GM18873 (cell line): ENCODE measurements around the gene VEGFB.

Source experiments
- ATAC-seq: cut with Tn5 transposase; IDR thresholded peaks from one replicate; pipeline ENCODE4 v1.9.1; 2021; ENCODE audit warnings: mild to moderate bottlenecking, moderate library complexity, moderate number of reproducible peaks; ENCODE audit not compliant: unreplicated experiment, low FRiP score

Gene VEGFB

DNA sequence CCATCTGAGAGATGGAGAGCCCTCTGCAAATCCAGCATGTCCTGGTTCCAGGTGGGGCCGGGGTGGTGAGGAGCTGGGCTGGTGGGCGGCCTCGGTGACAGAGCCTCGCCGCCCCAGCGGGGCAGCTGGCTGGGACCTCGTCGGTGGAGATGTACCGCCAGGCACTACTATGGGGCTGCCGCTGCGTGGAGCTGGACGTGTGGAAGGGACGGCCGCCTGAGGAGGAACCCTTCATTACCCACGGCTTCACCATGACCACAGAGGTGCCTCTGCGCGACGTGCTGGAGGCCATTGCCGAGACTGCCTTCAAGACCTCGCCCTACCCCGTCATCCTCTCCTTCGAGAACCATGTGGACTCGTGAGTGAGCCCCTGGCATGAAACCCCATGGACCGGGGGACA, 24.0 kb downstream of the VEGFB start:
- no peak for ATAC-seq

DNA sequence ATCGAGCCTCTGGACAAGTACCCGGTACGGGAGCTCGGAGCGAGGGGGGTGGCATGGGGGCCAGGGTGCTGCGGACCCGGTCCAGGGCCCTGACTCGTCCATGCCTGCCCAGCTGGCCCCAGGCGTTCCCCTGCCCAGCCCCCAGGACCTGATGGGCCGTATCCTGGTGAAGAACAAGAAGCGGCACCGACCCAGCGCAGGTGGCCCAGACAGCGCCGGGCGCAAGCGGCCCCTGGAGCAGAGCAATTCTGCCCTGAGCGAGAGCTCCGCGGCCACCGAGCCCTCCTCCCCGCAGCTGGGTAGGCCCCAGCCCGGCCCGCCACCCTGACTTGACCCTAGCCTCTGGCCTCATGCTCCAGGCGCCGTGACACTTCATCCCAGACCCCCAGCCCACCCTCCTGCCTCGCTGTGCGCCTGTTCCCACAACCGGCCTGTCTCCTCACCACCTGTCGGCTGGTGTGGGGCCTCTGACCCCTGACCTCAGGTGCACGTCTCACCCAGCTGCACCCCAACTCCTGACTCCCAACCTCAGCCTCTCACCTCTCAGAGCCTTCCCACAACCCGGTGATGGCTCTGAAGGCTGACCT, 24.7 kb downstream of the VEGFB start:
- ATAC-seq: no peak

DNA sequence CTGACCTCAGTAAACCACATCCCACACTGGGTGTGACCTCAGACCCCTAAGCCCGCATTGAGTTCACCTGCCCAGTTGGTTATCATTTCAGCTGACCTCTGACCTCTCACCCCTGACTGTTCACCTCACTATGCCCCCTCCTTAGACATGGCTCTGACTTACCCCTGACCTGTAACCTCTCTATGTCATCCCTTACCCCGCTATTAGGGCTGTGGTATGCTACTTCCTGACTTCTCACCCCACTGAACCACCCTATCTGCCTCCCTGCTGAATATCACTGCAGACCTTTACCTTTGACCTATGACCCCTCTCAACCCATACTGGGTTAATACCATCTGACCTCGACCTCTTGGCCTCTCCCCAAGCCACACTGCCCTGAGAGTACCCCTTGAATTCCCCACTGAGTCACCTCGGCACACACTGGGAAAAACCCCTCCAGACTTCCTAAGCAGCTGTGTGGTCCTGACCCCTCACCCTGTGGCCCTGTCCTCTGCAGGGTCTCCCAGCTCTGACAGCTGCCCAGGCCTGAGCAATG, 25.2 kb downstream of the VEGFB start:
- no peak for ATAC-seq

DNA sequence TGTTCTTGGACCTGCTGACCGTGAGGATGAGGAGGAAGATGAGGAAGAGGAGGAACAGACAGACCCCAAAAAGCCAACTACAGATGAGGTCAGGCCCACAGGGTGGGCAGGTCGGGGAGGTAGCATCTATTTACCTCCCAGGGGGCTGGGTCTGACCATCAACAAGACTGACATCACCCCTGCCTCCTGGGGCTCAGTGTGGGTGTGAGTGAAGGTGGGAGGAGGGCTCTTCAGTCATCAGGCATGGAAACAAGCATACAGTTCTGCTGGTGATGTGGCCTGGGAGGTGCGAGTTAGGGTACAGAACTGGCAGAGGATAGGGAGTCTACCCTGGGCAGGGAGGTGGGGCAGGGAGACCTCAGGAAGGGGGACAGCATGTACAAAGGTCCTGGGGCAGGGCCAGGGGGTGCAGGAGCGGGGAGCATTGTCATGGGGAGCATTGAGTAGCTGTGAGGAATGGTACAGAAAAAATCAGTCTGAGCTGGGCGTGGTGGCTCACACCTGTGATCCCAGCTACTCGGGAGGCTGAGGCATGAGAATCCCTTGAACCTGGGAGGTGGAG, 25.8 kb downstream of the VEGFB start:
- ATAC-seq: no peak

DNA sequence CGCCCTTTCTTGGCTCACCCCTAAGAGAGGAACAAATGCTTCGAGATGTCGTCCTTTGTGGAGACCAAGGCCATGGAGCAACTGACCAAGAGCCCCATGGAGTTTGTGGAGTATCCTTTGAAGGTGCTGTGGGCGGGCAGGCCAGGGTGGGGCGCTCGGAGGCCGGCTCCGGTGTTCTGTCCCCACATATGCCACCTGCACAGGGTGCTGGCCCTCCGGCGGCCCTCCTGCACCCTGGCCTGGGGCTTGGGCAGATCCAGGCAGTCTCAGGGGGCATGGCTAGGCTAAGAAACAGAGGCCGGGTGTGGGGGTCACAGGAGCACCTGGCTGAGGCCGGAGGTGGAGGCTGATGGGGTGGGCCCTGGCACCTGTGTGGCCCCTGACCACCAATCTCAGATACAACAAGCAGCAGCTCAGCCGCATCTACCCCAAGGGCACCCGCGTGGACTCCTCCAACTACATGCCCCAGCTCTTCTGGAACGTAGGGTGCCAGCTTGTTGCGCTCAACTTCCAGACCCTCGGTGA, 27.2 kb downstream of the VEGFB start:
- no peak for ATAC-seq

DNA sequence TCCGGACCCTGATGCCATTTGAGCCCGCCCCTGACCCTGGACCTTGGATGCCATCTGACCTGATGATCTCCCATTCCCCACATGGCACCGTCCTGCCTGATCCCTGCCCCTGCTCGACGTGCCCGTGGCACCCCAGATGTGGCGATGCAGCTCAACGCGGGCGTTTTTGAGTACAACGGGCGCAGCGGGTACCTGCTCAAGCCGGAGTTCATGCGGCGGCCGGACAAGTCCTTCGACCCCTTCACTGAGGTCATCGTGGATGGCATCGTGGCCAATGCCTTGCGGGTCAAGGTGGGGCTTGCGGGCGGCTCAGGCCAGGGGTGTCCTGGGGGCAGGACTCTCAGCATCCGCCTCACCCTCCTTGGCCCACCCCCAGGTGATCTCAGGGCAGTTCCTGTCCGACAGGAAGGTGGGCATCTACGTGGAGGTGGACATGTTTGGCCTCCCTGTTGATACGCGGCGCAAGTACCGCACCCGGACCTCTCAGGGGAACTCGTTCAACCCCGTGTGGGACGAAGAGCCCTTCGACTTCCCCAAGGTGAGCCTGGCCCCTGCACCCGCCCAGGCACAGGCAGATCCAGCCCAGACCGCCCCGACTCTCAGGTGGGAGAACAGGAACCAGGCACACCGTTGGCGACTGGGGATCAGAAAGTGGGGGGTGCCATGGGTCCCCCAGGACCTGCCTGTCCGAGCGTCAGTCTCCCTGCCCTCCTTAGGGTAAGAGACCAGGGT, 28.1 kb downstream of the VEGFB start:
- no peak for ATAC-seq

DNA sequence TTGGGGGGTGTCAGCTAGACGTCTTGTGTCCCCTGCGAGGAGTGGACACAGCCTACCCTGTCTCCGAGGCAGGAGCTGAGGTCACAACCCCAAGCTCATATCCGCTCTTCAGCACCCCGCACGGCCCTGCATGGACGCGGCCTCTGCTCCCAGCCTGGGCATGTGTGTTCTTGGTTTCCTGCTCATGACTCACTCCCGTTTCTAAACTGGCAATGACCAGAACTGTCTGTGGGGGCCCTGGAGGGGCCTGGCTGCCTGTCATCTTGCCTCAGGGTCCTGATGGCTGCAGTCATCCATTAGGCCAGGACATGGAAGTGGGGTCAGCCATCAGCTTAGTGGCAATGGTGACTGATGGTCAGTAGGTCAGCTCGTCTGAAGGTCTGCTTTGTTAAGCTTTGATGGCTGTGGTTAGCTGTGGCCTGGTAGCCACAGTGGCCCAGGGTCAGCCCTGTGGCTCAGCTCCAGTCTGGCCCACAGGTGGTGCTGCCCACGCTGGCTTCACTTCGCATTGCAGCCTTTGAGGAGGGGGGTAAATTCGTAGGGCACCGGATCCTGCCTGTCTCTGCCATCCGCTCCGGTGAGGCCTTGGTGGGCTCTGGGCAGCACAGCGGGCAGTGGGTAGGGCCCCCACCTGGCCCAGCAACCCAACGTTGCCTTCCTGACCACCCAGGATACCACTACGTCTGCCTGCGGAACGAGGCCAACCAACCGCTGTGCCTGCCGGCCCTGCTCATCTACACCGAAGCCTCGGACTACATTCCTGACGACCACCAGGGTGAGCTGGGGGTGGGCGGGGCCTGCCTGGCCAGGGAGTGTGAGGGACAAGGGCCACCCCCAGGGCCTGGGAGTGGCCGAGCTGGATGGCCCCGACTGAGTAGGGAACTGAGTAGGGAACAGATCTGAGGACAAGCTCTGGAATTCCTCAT, 28.9 kb downstream of the VEGFB start:
- no peak for ATAC-seq

DNA sequence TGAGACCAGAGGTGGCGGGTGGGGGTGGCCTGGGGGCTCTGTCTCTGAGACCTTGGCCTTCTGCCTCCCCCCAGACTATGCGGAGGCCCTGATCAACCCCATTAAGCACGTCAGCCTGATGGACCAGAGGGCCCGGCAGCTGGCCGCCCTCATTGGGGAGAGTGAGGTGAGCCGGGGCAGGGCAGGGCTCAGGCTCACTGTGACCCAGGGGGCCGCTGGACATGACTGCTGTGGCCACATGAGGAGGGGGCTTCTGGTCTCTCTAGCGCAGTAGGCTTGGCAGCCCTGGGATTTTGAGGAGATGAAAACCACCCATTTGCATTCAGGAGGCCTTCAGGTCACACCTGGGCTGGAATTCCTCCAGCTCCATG, 29.5 kb downstream of the VEGFB start:
- no peak for ATAC-seq

DNA sequence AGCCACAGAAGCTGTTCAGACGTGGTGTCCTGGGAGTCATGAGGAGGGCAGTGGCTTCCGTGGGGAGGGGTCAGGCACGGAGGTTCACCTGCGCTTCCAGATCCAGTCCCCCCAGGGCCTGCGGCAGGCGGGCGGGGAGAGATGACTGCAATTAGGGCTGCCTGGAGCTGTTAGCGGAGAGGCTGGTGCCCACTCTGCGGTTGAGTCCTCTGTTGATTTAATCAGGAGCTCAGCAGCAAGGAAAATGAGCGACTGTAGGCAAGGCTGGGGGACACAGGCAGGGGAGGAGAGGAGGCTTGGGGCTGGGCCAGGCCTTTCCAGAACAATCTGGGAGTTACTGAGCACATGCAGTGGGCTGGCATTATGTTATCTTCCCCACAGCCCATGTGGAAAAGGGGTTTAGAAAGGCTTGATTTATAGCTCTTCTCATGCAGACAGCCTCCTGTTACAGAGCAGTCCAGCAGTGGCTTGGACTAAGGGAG, 30.0 kb downstream of the VEGFB start:
- ATAC-seq: no peak

DNA sequence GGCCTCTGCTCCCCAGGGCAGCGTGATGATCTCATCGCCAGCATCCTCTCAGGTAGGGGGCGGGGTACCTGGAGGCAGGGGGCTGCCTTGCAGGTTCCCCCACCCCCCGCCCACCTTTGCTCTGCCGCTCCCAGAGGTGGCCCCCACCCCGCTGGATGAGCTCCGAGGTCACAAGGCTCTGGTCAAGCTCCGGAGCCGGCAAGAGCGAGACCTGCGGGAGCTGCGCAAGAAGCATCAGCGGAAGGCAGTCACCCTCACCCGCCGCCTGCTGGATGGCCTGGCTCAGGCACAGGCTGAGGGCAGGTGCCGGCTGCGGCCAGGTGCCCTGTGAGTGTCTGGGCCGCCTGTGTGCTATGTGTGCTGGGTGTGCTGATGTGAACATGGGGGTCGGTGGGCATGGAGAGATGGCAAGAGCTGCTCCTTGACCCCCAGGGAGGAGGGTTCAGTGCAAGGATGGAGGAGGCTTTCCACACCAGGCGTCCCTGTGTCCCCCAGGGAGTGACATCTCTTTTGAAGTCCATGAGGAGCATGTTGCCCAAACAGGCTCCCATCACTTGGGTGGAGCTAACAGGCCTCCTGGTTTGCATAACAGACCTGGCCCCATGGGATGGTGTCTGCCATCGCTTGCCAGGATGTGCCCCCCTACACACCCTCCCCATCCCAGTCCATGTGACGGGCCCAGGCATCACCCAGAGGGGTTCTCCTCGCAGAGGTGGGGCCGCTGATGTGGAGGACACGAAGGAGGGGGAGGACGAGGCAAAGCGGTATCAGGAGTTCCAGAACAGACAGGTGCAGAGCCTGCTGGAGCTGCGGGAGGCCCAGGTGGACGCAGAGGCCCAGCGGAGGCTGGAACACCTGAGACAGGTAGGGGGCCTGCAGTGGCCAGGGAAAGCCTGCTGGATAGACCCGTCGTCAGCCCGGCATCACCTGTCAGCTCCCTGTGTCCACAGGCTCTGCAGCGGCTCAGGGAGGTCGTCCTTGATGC, 31.1 kb downstream of the VEGFB start:
- ATAC-seq: no peak

DNA sequence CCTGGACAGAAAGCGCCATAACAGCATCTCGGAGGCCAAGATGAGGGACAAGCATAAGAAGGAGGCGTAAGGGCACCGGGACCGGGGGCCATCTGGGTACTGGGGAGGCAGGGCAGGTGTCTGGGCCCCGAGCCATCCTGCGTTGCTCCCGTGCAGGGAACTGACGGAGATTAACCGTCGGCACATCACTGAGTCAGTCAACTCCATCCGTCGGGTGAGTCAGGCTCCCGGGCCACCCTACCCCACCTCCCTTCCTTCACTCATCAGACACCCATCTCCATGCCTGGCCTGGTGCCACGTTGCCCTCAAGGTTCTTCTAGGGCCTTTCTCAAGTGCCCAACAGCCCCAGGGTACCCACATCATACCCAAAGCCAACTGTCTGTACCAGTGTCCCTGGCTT, 32.0 kb downstream of the VEGFB start:
- no peak for ATAC-seq

DNA sequence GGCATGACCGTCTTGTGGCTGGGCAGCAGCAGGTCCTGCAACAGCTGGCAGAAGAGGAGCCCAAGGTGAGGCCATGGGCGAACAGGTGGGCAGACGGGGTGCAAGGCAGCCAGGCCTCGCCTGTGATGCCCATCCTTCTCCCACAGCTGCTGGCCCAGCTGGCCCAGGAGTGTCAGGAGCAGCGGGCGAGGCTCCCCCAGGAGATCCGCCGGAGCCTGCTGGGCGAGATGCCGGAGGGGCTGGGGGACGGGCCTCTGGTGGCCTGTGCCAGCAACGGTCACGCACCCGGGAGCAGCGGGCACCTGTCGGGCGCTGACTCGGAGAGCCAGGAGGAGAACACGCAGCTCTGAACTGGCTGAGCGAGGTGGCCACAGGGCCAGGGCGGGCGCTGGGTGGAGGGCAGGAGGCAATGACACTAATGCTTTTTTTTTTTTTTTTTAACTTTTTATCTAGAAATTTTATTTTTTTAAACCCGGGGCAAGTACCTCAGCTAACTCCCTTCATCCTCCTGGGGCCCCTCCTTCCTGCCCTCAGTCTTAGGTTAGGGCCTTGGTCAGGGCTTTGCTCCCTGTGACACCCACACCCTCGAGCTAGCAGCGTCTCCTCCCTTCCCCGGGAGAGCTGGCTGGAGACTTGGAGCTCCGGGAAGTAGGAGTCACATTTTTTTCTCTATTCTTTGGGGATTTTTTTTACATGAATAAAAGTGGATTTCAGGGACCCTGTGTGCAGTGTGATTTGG, 33.0 kb downstream of the VEGFB start:
- ATAC-seq: no peak

DNA sequence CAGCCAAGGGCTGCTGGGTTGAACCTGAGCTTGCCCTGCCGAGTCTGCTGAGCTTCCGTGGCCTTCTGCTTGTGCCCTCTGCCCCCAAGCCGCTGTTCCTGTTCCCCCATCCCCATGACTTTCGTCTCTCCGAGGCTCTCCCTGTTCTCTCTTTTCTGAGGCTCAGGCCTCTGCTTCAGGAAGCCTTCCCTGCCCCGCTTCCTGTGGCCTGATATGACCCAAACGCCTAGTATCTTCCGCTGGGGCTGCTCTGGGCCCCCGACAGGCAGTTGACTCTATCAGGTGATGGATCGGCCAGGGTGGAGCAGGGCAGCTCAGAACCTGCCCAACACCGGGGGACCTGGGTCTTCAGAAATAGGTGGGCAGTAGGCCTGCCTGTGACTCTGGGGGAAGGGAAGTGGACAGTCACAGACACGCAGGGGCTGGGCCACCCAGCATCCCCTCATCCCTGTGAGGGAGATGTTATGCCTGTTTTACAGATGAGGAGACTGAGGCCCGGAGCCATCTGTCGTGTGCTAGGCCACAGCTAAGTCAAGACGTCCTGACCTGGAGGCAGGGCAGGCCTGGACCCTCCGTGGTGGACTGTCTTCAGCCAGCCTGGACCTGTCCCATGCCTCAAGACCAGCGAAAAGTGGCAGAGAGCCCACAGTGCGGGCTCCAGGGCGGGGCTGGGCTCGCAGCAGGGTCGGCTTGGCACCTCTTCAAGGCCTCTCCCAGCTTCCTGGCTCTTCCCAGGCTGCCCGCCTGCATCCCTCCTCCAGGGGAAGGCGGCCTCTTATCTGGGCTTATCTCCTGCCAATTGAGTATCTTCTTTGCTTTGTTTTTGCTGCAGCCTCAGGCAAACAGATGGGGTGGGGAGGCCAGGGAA, 33.9 kb downstream of the VEGFB start:
- ATAC-seq: no peak

DNA sequence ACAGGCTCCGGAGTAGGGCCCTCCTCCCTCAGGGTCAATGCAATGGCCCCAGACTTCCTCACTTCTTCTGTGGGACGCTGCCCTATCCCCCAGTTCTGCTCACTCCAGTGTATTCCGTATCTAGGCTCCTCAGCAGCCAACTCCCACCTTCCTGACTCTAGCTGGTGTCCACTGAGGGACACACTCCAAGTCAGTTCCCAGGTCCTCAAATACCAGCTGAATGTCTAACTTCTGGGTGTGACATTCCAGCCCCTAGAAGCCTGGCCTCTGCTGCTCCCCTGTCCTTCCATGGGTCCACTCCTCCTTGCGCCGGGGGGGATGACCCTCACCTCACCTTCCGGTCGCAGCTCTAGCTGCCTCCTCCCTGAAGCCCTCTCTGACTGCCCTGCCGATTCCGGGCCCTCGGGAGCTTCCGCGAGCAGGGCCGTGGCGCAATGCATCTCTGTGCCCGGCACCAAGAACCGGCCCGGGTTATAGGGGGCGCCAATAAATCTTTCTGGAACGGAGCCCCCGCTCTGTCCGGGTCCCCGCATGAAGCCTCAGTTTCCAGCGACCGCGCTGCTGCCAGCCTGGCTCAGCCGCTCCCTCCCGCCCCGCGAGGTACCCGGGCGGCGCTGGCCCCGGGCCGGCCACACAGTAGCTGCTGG, 34.6 kb downstream of the VEGFB start:
- peak; percentile 3 for ATAC-seq

DNA sequence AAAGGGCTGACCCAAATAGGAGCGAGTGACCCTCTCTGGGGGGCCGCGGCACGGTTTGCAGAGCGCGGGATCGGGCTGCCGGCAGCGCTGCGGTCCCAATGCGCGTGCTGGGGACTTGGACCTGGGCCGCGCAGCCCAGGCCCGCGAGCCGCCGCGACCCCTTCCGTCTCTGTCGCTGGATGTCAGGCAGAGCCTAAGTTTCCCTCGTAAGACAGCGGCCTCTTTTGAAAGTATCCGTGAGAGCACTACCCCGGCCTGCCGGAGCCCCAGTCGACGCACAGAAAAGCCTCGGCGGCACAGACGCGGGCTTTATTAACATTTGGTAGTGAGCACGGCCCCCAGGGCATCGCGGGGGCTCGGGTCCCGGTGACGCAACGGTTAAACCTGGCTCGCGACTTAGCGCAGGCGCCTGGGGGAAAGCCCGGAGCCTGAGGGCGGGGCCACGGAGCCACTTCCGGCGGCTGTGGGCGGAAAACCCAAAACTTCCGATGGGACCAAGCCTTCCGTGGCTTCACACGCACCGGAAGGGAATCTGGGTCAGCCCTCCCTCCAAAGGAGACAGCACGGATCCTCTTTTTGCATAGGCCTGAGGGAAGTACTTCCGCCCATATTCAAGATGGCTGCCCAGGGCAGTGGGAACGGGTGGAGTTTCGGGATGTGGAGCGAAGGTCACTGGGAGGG, 35.3 kb downstream of the VEGFB start:
- ATAC-seq: peak; percentile 71

DNA sequence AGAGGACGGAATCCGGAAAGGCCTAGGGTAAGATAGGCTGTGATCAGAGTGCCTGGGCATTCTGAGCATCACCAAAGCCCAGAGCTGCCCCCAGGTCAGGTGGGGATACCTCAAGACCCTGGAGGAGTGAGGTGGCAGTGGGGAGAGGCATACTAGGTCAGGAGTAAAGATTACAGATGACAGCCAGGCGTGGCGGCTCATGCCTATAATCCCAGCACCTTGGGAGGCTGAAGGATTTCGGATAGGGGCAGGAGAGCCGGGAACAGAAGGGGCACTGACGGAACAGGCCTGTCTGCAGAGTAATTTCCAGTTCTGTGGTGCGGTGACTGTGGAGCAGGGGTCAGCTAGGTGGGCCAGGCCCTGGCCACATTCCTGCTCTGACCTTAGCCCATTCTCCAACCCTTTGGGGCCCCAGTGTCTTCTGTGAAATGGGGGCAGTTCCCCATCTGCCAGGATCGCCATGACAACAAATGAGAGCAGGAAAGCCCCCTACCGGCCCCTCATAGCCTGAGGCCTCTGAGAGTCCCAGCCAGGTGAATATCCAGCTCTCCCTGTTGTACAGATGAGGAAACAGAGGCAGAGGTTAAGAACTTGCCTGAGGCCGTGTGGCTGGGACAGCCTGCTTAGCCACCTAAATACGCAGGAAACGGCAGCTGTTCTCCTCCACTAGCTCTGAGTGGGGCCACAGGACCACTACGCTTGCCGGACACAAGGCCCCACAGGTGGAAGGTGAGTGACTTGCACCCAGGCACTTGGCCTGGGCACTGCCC, 40.8 kb downstream of the VEGFB start:
- ATAC-seq: no peak
